Ishikawa (cell line): Measurements from ENCODE around the gene MLXIPL.

Experiments
- CEBPB ChIP-seq: IDR thresholded peaks from 2 replicates; pipeline ENCODE4 v1.6.1; 2012
- CREB1 ChIP-seq: IDR thresholded peaks from 2 replicates; pipeline ENCODE4 v1.6.1; 2012; ENCODE audit warnings: low read depth
- EGR1 ChIP-seq: IDR thresholded peaks from 2 replicates; pipeline ENCODE4 v1.6.1; 2012
- EP300 ChIP-seq: IDR thresholded peaks from 2 replicates; pipeline ENCODE4 v1.6.1; 2012; ENCODE audit warnings: borderline replicate concordance
- FOXM1 ChIP-seq: IDR thresholded peaks from 2 replicates; pipeline ENCODE4 v1.6.1; 2012; ENCODE audit warnings: low read depth, borderline replicate concordance
- NFIC ChIP-seq: IDR thresholded peaks from 2 replicates; pipeline ENCODE4 v1.6.1; 2012
- RAD21 ChIP-seq: IDR thresholded peaks from 2 replicates; pipeline ENCODE4 v1.6.1; 2012; ENCODE audit warnings: low read depth
- TAF1 ChIP-seq: IDR thresholded peaks from 2 replicates; pipeline ENCODE4 v1.6.1; 2012; ENCODE audit warnings: low read depth, mild to moderate bottlenecking
- TCF12 ChIP-seq: IDR thresholded peaks from 2 replicates; pipeline ENCODE4 v1.6.1; 2012; ENCODE audit warnings: low read depth
- TEAD4 ChIP-seq: IDR thresholded peaks from 2 replicates; pipeline ENCODE4 v1.6.1; 2012
- YY1 ChIP-seq: IDR thresholded peaks from 2 replicates; pipeline ENCODE4 v1.6.1; 2012; ENCODE audit warnings: low read depth
- ZBTB7A ChIP-seq: IDR thresholded peaks from 2 replicates; pipeline ENCODE4 v1.6.1; 2012; ENCODE audit warnings: low read depth
- TF ChIP-seq, protein P1 (sequence below): IDR thresholded peaks from 2 replicates; pipeline ENCODE4 v1.6.1; 2012
- TF ChIP-seq, protein P2 (sequence below): IDR thresholded peaks from 2 replicates; pipeline ENCODE4 v1.6.1; 2012; ENCODE audit warnings: low read depth, mild to moderate bottlenecking
- TF ChIP-seq, protein P3 (sequence below): IDR thresholded peaks from 2 replicates; pipeline ENCODE4 v1.6.1; 2012

The MLXIPL gene

DNA sequence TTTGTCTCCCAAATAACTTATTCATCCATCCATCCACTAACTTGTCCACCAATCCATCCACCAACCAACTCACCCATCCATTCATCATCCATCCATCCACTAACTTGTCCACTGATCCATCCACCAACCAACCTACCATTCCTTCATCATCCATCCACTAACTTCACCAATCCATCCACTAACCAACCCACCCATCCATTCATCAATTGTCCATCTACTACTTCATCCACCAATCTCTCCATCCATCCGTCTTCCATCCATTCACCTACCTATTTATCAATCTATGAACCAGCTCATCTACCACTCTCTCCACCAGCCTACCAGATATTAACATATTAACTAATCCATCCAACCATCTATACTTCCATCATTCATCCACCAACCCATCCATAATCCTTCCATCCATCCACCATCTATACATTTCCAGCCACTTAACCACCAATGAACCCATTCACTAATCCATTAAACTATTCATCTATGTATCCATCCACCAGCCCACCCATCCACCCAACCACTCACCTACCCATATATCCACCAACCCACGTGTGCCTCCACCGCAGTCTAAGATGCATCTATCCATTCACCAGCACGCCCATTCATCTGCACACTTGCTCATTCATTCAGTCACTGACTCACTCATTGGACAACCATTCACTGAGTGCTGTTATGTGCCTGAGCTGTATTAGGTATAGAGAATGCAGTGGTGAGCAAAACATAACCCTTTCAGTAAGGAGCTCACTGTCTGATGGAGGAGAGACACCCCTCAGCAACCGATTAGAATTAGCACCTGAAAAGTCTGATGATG, 26.1 kb downstream of the MLXIPL start:
- TF ChIP-seq, protein P1, sequence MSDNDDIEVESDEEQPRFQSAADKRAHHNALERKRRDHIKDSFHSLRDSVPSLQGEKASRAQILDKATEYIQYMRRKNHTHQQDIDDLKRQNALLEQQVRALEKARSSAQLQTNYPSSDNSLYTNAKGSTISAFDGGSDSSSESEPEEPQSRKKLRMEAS, result no peak
- TF ChIP-seq TEAD4 (no peak), YY1 (no peak), NFIC (no peak), EP300 (no peak), TAF1 (no peak), ZBTB7A (no peak), CREB1 (no peak), TCF12 (no peak), FOXM1 (no peak), EGR1 (no peak), RAD21 (no peak), CEBPB (no peak)
- TF ChIP-seq, protein P2, sequence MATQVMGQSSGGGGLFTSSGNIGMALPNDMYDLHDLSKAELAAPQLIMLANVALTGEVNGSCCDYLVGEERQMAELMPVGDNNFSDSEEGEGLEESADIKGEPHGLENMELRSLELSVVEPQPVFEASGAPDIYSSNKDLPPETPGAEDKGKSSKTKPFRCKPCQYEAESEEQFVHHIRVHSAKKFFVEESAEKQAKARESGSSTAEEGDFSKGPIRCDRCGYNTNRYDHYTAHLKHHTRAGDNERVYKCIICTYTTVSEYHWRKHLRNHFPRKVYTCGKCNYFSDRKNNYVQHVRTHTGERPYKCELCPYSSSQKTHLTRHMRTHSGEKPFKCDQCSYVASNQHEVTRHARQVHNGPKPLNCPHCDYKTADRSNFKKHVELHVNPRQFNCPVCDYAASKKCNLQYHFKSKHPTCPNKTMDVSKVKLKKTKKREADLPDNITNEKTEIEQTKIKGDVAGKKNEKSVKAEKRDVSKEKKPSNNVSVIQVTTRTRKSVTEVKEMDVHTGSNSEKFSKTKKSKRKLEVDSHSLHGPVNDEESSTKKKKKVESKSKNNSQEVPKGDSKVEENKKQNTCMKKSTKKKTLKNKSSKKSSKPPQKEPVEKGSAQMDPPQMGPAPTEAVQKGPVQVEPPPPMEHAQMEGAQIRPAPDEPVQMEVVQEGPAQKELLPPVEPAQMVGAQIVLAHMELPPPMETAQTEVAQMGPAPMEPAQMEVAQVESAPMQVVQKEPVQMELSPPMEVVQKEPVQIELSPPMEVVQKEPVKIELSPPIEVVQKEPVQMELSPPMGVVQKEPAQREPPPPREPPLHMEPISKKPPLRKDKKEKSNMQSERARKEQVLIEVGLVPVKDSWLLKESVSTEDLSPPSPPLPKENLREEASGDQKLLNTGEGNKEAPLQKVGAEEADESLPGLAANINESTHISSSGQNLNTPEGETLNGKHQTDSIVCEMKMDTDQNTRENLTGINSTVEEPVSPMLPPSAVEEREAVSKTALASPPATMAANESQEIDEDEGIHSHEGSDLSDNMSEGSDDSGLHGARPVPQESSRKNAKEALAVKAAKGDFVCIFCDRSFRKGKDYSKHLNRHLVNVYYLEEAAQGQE, result no peak
- TF ChIP-seq, protein P3, sequence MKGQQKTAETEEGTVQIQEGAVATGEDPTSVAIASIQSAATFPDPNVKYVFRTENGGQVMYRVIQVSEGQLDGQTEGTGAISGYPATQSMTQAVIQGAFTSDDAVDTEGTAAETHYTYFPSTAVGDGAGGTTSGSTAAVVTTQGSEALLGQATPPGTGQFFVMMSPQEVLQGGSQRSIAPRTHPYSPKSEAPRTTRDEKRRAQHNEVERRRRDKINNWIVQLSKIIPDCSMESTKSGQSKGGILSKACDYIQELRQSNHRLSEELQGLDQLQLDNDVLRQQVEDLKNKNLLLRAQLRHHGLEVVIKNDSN, result no peak

DNA sequence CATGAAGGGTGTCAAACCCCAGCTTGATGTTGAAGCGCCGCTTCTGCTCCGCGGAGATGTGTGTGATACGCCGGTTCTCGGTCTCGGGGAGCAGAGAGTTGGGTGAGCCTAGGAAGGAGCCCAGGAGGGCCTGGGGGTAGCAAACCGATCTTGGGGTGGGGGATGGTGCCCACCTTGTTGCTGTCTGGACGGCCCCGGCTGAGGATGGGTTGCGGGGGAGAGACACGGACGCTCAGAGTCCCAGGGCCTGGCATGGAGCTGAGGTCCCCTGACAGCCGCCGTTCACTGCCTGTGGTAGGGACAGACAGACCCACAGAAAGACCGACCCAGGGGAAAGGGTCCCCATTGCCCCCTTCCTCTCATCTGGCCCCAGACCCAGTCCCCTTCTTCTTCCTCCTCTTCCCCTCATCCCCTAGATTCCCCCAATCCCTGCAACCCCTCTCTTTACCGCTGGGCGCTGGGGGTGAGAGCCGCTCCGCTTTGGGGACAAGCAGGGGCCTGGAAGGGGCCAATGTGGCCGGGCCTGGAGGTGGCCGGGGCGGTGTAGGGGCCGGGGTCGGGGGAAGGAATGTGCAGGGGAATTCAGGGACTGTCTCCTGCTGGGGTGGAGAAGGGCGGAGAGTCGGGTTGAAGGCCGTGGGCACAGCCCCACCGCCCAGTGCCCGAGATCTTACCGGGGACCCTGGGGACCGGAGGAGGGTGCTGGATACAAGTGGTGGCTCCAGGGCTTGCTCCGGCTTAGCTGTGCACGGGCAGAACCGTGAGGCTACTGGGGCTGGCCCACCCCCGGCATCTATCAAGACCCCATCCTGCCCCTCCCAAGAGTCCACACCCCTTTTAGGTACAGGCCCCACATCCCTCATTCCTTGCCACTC, 27.9 kb downstream of the MLXIPL start:
- TF ChIP-seq RAD21, result no peak
- TF ChIP-seq, protein P3, result no peak
- no peak for TF ChIP-seq NFIC
- TF ChIP-seq CREB1, result no peak
- no peak for TF ChIP-seq TEAD4
- no peak for TF ChIP-seq TCF12
- no peak for TF ChIP-seq EGR1
- TF ChIP-seq, protein P2, result no peak
- TF ChIP-seq CEBPB, result no peak

DNA sequence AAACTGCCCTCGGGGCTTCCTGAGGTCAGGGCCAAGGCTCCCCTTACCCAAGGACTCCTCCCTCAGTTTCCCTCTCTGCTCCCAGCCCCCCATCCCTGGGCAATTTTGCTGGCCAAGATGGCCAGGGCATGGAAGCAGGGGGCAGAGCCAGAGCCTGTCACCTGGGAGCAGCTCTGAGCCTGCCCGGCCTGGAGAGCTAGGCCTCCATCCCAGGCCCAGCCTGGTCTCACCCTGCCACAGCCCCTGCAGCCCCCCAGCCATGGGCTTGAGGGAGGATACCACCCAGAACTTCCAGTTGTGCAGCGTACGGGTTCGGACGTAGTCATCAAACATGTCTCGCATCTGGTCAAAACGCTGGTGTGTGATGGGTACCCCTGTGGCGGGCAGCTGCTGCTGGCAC, 29.0 kb downstream of the MLXIPL start:
- TF ChIP-seq, protein P1, result no peak
- TF ChIP-seq, protein P2, result no peak
- TF ChIP-seq, protein P3, result no peak
- TF ChIP-seq FOXM1, result no peak
- TF ChIP-seq EGR1, result no peak
- no peak for TF ChIP-seq YY1
- TF ChIP-seq TEAD4, result no peak
- no peak for TF ChIP-seq CREB1
- no peak for TF ChIP-seq TAF1
- no peak for TF ChIP-seq RAD21
- no peak for TF ChIP-seq EP300
- no peak for TF ChIP-seq ZBTB7A
- TF ChIP-seq NFIC, result no peak
- no peak for TF ChIP-seq CEBPB
- no peak for TF ChIP-seq TCF12
